GM13976 (cell line): ENCODE measurements around the gene AP1S3.

ENCODE experiments used
- DNase-seq: peaks from one replicate; pipeline ENCODE4 v3.0.0; 2012; ENCODE audit warnings: low spot score
- CTCF ChIP-seq: IDR thresholded peaks from 2 replicates; pipeline ENCODE4 v1.5.1; 2012; ENCODE audit warnings: borderline replicate concordance, mild to moderate bottlenecking; ENCODE audit not compliant: insufficient read depth; ENCODE audit errors: extremely low read depth, missing control alignments, control extremely low read depth
- in situ Hi-C: fragments of 300-500 bp; cut with MboI; formaldehyde crosslinking; loops from one replicate; pipeline ENCODE4 v1.12.0; 2022; ENCODE audit warnings: low sequenced_read_pairs, mixed read lengths, inconsistent platforms; ENCODE audit not compliant: unreplicated experiment

AP1S3 gene

GRCh38 chr2:223865124-223865523, 27.7 kb upstream of the AP1S3 start:
- in situ Hi-C loops = no loop called here
- DNase-seq = no peak
- no peak for TF ChIP-seq CTCF

- DNase-seq = no peak
- TF ChIP-seq CTCF = no peak
- in situ Hi-C loops = no loop called here
Observed at GRCh38 chr2:223863491-223863890, 26.1 kb upstream of the AP1S3 start.

- TF ChIP-seq CTCF = no peak
- DNase-seq = no peak
- in situ Hi-C loops = no loop called here
Observed at GRCh38 chr2:223860809-223861738, 23.7 kb upstream of the AP1S3 start.

- no peak for DNase-seq
- in situ Hi-C loops = no loop called here
- no peak for TF ChIP-seq CTCF
Observed at GRCh38 chr2:223859070-223859469, 21.7 kb upstream of the AP1S3 start.

DNA sequence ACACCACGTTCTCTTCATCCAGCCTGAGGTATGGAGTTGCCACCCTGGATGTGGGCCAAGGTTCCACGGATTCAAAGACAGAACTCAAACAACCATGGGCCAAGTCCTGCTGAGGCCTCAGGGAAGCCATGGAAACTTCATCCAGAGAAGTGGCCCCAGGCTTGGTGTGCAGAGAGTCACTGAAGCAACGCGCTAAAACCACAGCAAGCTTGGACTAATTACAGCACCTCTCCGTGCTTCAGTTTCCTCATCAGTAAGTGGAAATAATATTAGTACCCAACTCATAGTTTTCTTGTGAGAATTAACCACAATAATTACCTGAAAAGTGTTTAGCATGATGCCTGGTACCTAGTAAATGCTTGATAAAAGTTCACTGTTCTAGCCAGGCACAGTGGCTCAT, 19.2 kb upstream of the AP1S3 start:
- in situ Hi-C loops = no loop called here
- no peak for DNase-seq
- TF ChIP-seq CTCF = no peak

DNA sequence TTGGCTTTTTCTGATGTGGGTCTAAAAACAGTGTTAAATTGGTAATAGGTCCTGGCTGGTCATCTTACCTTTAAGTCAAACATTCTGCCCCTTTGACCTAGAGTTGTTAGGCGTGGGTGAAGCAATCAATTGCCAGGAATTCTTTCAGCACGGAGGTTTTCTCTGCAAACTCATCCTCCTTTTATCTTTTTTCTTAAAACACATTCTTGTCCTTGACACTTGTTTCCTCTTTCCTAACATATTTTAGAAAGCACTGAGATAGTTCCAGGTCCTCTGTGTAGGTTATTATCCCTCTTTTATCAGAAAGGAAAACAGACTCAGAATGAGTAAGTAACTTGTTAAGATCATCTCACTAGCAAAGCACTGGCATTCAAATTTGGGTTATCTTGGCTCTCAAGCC, 18.6 kb upstream of the AP1S3 start:
- in situ Hi-C loops = no loop called here
- no peak for DNase-seq
- TF ChIP-seq CTCF = no peak
